Gastroesophageal sphincter (tissue), 3 donors: ENCODE results near the gene NAT8L.

Experiments used
- CTCF ChIP-seq, 4 experiments: fragments of 200-600 bp in 2 of 4; fragments of 450-650 bp in 2 of 4; sonication (generic) in 1 of 4; IDR thresholded peaks; one replicate each; pipeline ENCODE4 v1.5.1; 2017 to 2019; ENCODE audit warnings: antibody characterized with exemption in 4 of 4, mild to moderate bottlenecking in 2 of 4, moderate library complexity in 2 of 4
- EP300 ChIP-seq: sonication (generic); formaldehyde crosslinking; IDR thresholded peaks from one replicate; pipeline ENCODE4 v1.6.1; 2017; ENCODE audit warnings: antibody characterized with exemption, mild to moderate bottlenecking
- POLR2A ChIP-seq, 2 donors: fragments of 450-650 bp; IDR thresholded peaks; one replicate each; pipeline ENCODE4 v1.6.1; 2017; ENCODE audit warnings: antibody characterized with exemption in 2 of 2, mild to moderate bottlenecking in 2 of 2, moderate library complexity in 1 of 2
- POLR2AphosphoS5 ChIP-seq: sonication (generic); formaldehyde crosslinking; IDR thresholded peaks from one replicate; pipeline ENCODE4 v1.6.1; 2017; ENCODE audit warnings: antibody characterized with exemption

- TF ChIP-seq CTCF (IDR thresholded peaks at IDR 0.05) (no peak), POLR2A (IDR thresholded peaks at IDR 0.05) (no peak), POLR2AphosphoS5 (no peak), EP300 (no peak)
Observed at GRCh38 chr4:2036327-2036726, 22.8 kb upstream of the NAT8L start.
